Adrenal gland (tissue), 5 donors: Measurements from ENCODE around the gene DNTT.

Source experiments
- POLR2A ChIP-seq, 2 donors: fragments of 450-650 bp; IDR thresholded peaks; one replicate each; pipeline ENCODE4 v1.6.1; 2017; ENCODE audit warnings: antibody characterized with exemption in 2 of 2, mild to moderate bottlenecking in 2 of 2, moderate library complexity in 1 of 2
- TF ChIP-seq, protein P1 (sequence below), 6 experiments: fragments of 450-650 bp in 4 of 6; fragments of 200-600 bp in 2 of 6; sonication (generic) in 1 of 6; IDR thresholded peaks; 1 replicate in 5 of 6; 2 replicates in 1 of 6; pipeline versions ENCODE4 v1.5.1 to v1.8.0; 2016 to 2021; ENCODE audit warnings: antibody characterized with exemption in 6 of 6, mild to moderate bottlenecking in 2 of 6, moderate library complexity in 1 of 6
- donor health status: DM: no; HTN: no; CAD: no.

DNA sequence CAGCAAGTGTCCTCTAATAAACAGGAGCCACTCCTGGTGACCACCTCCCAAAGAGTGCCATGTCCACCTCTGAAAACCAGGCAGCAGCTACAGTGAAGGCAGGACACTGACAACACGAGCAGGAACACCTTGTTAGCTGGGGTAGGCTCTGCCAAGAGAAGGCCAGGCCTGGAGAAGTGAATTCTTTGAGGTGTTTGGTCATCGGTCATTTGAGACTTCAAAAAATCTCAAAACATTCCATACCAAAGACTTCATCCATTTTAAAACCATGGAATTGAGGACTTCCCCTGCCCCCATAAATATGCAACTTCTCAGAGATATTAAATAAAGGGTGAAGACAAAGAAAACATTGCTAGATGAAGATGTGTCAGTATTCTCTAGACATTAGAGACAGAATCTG, 82.9 kb downstream of the DNTT start:
- TF ChIP-seq, protein P1, sequence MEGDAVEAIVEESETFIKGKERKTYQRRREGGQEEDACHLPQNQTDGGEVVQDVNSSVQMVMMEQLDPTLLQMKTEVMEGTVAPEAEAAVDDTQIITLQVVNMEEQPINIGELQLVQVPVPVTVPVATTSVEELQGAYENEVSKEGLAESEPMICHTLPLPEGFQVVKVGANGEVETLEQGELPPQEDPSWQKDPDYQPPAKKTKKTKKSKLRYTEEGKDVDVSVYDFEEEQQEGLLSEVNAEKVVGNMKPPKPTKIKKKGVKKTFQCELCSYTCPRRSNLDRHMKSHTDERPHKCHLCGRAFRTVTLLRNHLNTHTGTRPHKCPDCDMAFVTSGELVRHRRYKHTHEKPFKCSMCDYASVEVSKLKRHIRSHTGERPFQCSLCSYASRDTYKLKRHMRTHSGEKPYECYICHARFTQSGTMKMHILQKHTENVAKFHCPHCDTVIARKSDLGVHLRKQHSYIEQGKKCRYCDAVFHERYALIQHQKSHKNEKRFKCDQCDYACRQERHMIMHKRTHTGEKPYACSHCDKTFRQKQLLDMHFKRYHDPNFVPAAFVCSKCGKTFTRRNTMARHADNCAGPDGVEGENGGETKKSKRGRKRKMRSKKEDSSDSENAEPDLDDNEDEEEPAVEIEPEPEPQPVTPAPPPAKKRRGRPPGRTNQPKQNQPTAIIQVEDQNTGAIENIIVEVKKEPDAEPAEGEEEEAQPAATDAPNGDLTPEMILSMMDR (IDR thresholded peaks at IDR 0.05): no peak
- TF ChIP-seq POLR2A (IDR thresholded peaks at IDR 0.05): no peak
